Activated naive CD4-positive, alpha-beta T cell treated with anti-CD3 and anti-CD28 coated beads, Interleukin-2, amount 10 ng/mL, durations not matched to agents 7 days and 5 days (primary cell): ENCODE results near the gene NKX1-1.
"Not testable (repeated sequence)": the region's sequence is repeated elsewhere in the genome, so short reads cannot be mapped to it uniquely, and the experiment has no call there.

Experiments
- CTCF ChIA-PET: fragments of 350-600 bp; sonication (Branson Sonifier 250); formaldehyde crosslinking; loops from one replicate; lab custom pipeline; 2021; ENCODE audit warnings: antibody characterized with exemption; lab: Charles Lee
- DNase-seq: peaks from one replicate; pipeline ENCODE4 v3.0.0-alpha.2; 2020
- H3K27ac Mint-ChIP-seq: one replicate; pipeline ENCODE4 v1.8.0; 2021; ENCODE audit warnings: mild to moderate bottlenecking, moderate library complexity, mixed read lengths
- H3K27me3 Mint-ChIP-seq: one replicate; pipeline ENCODE4 v1.8.0; 2021; ENCODE audit warnings: mild to moderate bottlenecking, mixed read lengths
- H3K36me3 Mint-ChIP-seq: one replicate; pipeline ENCODE4 v1.8.0; 2021; ENCODE audit warnings: mixed read lengths
- H3K4me1 Mint-ChIP-seq: one replicate; pipeline ENCODE4 v1.8.0; 2021; ENCODE audit warnings: mixed read lengths
- H3K4me3 Mint-ChIP-seq: one replicate; pipeline ENCODE4 v1.8.0; 2021; ENCODE audit warnings: mild to moderate bottlenecking, moderate library complexity, mixed read lengths
- H3K9me3 Mint-ChIP-seq: one replicate; pipeline ENCODE4 v1.8.0; 2021; ENCODE audit warnings: mixed read lengths

NKX1-1 gene

GRCh38 chr4:1378559-1379231 is 27.5 kb downstream of the NKX1-1 start:
- CTCF ChIA-PET, result no interaction called here
- Mint-ChIP-seq H3K4me3 (no peak overlapping the region), H3K27ac (no peak overlapping the region), H3K36me3 (no peaks in the 10 kb centered on the region), H3K9me3 (no peaks in the 10 kb centered on the region), H3K27me3 (no peaks in the 10 kb centered on the region), H3K4me1 (no peaks in the 10 kb centered on the region)
- no peak for DNase-seq

- H3K27ac Mint-ChIP-seq, result no peak overlapping the region
- H3K9me3 Mint-ChIP-seq, result no peaks in the 10 kb centered on the region
- no peak for DNase-seq
- no peaks in the 10 kb centered on the region for H3K27me3 Mint-ChIP-seq
- CTCF ChIA-PET, result no interaction called here
- H3K4me3 Mint-ChIP-seq, result no peak overlapping the region
- H3K36me3 Mint-ChIP-seq, result no peaks in the 10 kb centered on the region
- H3K4me1 Mint-ChIP-seq, result no peaks in the 10 kb centered on the region
Measured at GRCh38 chr4:1377606-1378261, 28.5 kb downstream of the NKX1-1 start.

- Mint-ChIP-seq H3K9me3 (no peaks in the 10 kb centered on the region), H3K36me3 (no peaks in the 10 kb centered on the region), H3K27ac (no peak overlapping the region), H3K4me3 (no peak overlapping the region), H3K27me3 (no peaks in the 10 kb centered on the region), H3K4me1 (no peaks in the 10 kb centered on the region)
- no peak for DNase-seq
- CTCF ChIA-PET, result no interaction called here
Measured at GRCh38 chr4:1376841-1377605, 29.2 kb downstream of the NKX1-1 start.

DNA sequence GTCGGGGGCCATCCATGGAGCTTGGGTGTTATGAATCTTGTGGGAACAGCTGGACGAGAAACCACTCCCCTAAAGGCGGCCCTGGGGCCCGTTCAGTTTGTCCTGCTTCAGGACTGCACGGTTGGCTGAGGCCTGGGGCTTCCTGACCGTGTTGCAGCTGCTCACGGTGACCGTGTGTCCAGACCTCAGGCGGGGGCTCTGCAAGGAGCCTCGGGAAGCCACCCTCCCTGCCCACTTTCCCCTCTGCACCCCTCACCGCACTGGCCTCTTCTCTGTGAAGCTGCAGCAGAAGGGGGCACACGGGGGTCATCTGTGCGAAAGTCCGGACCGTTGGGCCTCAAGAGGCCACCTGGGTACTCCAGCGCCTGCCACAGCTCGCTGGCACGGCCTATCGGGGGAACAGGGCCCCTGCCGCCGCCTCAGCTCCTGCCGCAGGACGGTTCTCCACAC is 29.8 kb downstream of the NKX1-1 start:
- no peaks in the 10 kb centered on the region for H3K27me3 Mint-ChIP-seq
- no peak for DNase-seq
- no peaks in the 10 kb centered on the region for H3K36me3 Mint-ChIP-seq
- CTCF ChIA-PET, result no interaction called here
- H3K4me1 Mint-ChIP-seq, result no peaks in the 10 kb centered on the region
- no peak overlapping the region for H3K4me3 Mint-ChIP-seq
- H3K27ac Mint-ChIP-seq, result no peak overlapping the region
- H3K9me3 Mint-ChIP-seq, result no peaks in the 10 kb centered on the region

DNA sequence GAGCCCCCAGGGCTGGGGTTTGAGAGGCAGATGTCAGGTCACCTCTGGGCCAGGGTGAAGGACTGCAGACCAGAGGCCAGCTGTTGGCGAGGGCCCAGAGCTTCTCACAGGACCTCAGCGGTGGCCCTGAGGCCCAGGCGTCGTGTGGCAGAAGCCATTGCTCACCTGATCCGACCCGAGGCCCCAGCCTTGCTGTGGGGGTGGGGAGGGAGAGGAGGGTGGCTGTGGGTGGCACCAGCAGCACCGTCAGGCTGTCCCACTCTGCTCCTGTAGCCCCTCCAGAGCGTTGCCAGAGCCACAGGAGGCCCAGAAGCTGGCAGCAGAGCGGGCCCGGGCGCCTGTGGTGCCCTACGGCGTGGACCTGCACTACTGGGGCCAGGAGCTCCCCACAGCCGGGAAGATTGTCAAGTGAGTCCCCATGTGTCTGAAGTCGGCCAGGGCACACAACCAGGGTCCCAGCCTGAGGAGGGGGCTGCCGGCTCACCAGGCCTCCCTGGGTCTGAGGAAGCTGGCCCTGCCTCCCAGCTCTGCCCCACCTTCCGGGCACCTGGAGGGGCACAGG is 30.4 kb downstream of the NKX1-1 start:
- no peak overlapping the region for H3K27ac Mint-ChIP-seq
- H3K4me1 Mint-ChIP-seq, result no peaks in the 10 kb centered on the region
- DNase-seq, result no peak
- H3K27me3 Mint-ChIP-seq, result no peaks in the 10 kb centered on the region
- H3K9me3 Mint-ChIP-seq, result no peaks in the 10 kb centered on the region
- CTCF ChIA-PET, result no interaction called here
- no peak overlapping the region for H3K4me3 Mint-ChIP-seq
- H3K36me3 Mint-ChIP-seq, result no peaks in the 10 kb centered on the region

DNA sequence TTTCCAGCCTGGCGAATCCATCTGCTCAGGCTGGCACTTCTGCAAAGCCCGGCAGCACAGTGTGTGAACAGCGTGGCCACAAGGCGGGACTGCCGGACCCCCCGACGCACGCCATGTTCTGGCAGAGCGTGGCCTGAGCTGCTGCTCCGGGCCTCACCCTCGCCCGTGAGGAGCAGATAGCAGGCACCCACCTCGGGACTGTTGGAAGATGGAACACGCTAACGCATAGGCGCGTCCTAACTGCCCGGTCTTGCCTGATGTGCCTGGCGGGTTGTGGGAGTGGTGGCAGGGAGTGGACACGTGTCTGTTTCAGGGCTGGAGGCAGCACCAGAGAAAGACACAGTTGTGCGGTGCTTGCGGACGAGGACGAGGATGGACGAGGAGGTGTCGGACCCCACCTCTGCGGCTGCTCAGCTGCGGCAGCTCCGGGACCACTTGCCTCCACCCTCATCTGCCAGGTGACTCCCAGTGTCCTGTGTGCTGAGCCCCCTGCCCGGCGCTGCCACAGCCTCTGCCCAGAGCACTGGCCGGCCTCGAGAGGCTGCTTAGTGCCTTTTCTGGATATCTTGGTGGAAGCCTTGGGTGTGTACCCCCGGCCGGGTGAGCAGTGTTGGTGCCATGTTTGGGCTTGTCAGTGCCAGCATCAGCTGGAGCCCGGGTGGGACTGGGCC is 31.1 kb downstream of the NKX1-1 start:
- DNase-seq, result no peak
- Mint-ChIP-seq H3K9me3 (no peaks in the 10 kb centered on the region), H3K36me3 (no peaks in the 10 kb centered on the region), H3K4me3 (no peak overlapping the region), H3K4me1 (no peaks in the 10 kb centered on the region), H3K27me3 (no peaks in the 10 kb centered on the region), H3K27ac (no peak overlapping the region)
- CTCF ChIA-PET, result no interaction called here

DNA sequence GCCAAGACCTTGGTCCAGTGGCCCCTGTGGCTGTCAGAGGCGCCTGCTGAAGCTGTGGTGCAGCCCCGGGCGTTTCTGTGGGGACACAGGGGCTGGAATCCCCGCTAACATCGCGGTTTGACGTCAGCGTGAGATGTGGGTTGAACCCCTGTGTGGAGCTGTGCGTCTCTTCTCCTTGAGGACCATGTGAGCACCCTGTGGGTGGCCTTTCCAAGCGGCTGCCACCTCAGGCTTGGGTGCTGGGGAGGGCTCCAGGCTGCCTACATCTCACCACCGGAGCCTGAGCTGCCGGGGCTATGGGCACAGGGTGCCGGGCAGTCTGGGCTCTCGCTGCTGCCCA is 31.6 kb downstream of the NKX1-1 start:
- CTCF ChIA-PET, result no interaction called here
- no peak overlapping the region for H3K27ac Mint-ChIP-seq
- DNase-seq, result no peak
- no peak overlapping the region for H3K4me3 Mint-ChIP-seq
- H3K9me3 Mint-ChIP-seq, result no peaks in the 10 kb centered on the region
- H3K36me3 Mint-ChIP-seq, result no peaks in the 10 kb centered on the region
- no peaks in the 10 kb centered on the region for H3K27me3 Mint-ChIP-seq
- no peaks in the 10 kb centered on the region for H3K4me1 Mint-ChIP-seq

DNA sequence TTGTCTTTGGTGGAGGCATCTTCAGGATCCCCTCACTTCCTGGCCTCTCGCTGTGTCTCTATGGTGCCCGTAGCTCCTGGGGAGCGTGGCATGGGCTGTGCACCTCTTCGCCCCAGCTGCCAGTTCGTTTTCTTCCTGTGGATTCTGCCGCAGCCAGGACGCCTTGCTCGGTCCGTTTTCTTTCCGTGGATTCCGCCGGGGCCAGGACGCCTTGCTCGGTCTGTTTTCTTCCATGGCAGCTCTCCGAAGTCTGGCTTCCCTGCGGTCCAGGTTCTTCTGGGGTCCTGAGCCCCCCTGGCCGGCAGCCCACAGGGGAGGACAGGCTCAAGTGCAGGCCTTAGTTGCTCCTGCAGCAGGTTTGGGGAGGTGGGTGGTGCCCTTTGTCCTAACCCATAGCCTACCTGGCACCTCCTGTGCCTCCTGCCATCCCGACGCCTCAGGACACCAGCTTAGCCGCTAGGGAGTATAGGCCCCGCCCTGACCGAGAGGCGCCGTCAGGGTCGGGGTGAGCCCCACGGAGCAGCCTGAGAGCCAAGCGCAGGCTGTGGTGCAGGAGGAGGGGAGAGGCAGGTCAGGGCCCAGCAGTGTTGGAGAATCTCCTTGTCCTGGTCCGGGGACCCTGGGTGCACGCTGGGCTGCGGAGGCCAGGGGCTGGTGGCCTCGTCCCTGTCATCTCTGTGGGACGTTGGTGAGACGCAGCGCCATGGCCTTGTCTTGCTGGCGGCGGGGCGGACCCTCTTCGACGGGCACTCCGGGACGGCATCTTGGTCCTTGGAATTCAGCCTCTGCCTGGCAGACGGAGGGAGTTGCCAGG is 32.1 kb downstream of the NKX1-1 start:
- CTCF ChIA-PET, result no interaction called here

GRCh38 chr4:1372576-1372975 is 33.7 kb downstream of the NKX1-1 start:
- H3K4me1 Mint-ChIP-seq, H3K27me3 Mint-ChIP-seq, H3K27ac Mint-ChIP-seq, DNase-seq, H3K4me3 Mint-ChIP-seq, CTCF ChIA-PET, H3K9me3 Mint-ChIP-seq, H3K36me3 Mint-ChIP-seq: not testable (repeated sequence)

More for the DNA sequence above, 32.1 kb downstream of the NKX1-1 start:
- H3K9me3 Mint-ChIP-seq, result no peaks in the 10 kb centered on the region
- no peak overlapping the region for H3K4me3 Mint-ChIP-seq
- H3K36me3 Mint-ChIP-seq, result no peaks in the 10 kb centered on the region
- no peaks in the 10 kb centered on the region for H3K4me1 Mint-ChIP-seq
- H3K27me3 Mint-ChIP-seq, result no peaks in the 10 kb centered on the region
- H3K27ac Mint-ChIP-seq, result no peak overlapping the region
- DNase-seq, result no peak

DNA sequence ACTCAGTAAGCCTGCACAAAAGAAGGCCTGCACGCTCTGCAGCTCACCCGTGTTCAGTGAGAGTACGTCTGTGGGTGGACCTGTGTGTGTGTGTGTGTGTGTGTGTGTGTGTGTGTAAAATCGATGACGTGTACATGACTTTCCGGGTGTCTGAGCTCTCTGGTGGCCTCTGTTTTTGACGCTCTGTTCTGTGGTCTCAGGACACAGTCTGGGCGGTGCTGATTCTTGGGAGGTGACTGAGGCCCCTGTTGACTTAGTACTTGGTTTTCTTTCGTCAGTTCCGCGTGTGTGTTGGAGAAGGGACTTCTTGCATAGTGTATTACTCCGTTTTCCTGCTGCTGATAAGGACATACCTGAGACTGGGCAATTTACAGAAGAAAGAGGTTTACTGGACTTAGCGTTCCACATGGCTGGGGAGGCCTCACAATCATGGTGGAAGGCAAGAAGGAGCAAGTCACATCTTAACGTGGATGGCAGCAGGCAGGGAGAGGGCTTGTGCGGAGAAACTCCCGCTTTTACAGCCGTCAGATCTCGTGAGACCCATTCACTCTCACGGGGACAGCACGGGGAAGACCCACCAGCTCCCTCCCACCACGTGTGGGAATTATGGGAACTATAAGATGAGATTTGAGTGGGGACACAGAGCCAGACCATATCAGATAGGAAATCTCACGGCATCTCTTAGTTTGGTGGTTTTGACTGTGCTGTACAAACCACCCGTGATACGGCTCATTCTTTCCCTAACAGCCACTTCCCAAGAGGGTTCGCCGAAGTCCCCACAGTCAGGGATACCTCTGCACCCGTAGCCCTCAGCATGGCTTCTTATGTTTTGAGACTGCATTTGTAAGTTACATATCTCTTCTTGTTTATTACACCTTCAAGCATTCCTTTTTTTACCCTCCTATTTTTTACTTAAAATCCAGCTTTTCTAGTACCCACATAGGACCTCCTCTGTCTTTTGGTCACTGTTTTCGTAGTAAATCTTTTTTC is 34.8 kb downstream of the NKX1-1 start:
- CTCF ChIA-PET, result no interaction called here
- Mint-ChIP-seq H3K9me3 (no peaks in the 10 kb centered on the region), H3K36me3 (no peaks in the 10 kb centered on the region), H3K4me1 (no peaks in the 10 kb centered on the region), H3K4me3 (no peak overlapping the region), H3K27me3 (no peaks in the 10 kb centered on the region), H3K27ac (no peak overlapping the region)
- no peak for DNase-seq

GRCh38 chr4:1370321-1371124 is 35.7 kb downstream of the NKX1-1 start:
- H3K27me3 Mint-ChIP-seq, result no peaks in the 10 kb centered on the region
- no peak for DNase-seq
- no peaks in the 10 kb centered on the region for H3K4me1 Mint-ChIP-seq
- H3K9me3 Mint-ChIP-seq, result no peaks in the 10 kb centered on the region
- CTCF ChIA-PET, result no interaction called here
- no peak overlapping the region for H3K4me3 Mint-ChIP-seq
- no peak overlapping the region for H3K27ac Mint-ChIP-seq
- H3K36me3 Mint-ChIP-seq, result no peaks in the 10 kb centered on the region

DNA sequence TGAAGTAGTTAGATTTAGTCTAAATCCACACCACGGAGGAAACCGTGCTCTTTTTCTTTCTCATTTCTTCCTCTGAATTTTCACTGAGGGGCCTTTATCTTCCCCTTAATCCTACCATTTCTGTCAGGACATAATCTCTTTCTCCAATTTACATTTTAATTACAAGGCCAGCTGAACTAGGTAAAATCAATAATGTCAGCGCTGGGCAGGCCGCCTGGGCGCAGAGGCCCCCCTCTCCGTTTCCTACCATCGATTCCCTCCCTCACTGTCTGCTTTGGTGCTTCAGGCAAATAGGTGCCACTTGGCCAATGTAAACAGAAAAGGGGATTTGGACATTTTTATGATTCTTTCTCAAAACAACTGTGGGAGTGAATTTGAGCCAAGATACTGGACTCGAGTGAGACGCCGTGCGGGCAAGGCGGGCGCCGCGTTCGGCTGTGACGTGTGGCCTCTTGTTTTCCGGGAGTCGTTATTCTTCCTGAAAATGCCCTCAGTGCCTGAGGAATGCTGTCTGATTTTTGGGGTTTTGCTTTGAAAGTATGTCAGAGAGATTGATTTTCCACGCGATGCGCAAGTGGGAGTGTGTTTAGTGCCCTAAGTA is 36.7 kb downstream of the NKX1-1 start:
- Mint-ChIP-seq H3K9me3 (no peaks in the 10 kb centered on the region), H3K4me3 (no peak overlapping the region), H3K4me1 (no peaks in the 10 kb centered on the region), H3K27ac (no peak overlapping the region), H3K27me3 (no peaks in the 10 kb centered on the region), H3K36me3 (no peaks in the 10 kb centered on the region)
- no peak for DNase-seq
- CTCF ChIA-PET, result interaction anchor here (1.2 kb wide), 1 partner anchor 14 kb away, joined by 3 read pairs; no protein-coding TSS in a partner anchor
